Panc1 (cell line): ENCODE results near the gene ELF5.

Experiments
- TF ChIP-seq, protein P1 (sequence below): fragments of 450-650 bp; IDR thresholded peaks from 2 replicates; pipeline ENCODE4 v1.5.1; 2017; ENCODE audit warnings: mild to moderate bottlenecking
- TF ChIP-seq, protein P2 (sequence below), 2 experiments: IDR thresholded peaks; 2 replicates each; pipeline ENCODE4 v1.6.1; 2011 to 2012; ENCODE audit warnings: low read depth in 2 of 2, control low read depth in 1 of 2, low read length in 1 of 2, mild to moderate bottlenecking in 1 of 2, moderate library complexity in 1 of 2; ENCODE audit not compliant: insufficient read depth in 1 of 2

DNA sequence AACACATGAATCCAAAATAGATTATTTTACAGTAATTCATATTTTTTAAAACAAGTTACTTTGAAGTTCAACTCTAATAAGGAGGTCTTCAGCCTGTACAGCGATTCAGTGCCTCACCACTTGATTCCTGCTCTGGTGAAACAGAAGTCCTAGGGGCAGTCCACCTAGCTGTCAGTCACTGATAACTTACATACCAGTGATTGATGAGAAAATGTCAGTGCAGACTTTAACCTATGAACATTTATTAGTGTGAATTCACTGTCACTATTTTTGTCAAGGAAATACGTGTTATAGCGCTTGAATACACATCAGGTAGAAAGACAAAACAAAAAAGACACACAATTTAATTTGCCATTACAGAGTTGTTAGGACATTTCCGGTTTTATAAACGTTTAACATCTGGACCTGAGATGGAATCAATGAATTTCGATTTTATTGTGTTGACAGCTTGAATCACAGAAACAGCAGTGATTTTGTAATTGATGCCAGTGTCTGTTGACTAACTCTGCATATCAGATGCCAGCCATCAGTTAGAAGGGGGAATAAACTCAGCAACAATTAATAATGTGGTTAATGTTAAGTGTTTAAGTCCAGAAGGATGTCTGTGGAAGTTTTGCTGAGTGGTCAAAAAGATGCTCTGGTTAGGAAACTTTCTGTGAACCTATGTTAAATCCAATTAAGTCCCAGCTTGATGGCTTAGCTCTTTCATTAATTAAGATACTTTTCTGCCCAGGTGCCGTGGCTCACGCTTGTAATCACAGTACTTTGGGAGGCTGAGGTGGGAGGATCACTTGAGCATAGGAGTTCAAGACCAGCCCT, 34.5 kb downstream of the ELF5 start:
- TF ChIP-seq, protein P1, sequence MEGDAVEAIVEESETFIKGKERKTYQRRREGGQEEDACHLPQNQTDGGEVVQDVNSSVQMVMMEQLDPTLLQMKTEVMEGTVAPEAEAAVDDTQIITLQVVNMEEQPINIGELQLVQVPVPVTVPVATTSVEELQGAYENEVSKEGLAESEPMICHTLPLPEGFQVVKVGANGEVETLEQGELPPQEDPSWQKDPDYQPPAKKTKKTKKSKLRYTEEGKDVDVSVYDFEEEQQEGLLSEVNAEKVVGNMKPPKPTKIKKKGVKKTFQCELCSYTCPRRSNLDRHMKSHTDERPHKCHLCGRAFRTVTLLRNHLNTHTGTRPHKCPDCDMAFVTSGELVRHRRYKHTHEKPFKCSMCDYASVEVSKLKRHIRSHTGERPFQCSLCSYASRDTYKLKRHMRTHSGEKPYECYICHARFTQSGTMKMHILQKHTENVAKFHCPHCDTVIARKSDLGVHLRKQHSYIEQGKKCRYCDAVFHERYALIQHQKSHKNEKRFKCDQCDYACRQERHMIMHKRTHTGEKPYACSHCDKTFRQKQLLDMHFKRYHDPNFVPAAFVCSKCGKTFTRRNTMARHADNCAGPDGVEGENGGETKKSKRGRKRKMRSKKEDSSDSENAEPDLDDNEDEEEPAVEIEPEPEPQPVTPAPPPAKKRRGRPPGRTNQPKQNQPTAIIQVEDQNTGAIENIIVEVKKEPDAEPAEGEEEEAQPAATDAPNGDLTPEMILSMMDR, result no peak
- TF ChIP-seq, protein P2, sequence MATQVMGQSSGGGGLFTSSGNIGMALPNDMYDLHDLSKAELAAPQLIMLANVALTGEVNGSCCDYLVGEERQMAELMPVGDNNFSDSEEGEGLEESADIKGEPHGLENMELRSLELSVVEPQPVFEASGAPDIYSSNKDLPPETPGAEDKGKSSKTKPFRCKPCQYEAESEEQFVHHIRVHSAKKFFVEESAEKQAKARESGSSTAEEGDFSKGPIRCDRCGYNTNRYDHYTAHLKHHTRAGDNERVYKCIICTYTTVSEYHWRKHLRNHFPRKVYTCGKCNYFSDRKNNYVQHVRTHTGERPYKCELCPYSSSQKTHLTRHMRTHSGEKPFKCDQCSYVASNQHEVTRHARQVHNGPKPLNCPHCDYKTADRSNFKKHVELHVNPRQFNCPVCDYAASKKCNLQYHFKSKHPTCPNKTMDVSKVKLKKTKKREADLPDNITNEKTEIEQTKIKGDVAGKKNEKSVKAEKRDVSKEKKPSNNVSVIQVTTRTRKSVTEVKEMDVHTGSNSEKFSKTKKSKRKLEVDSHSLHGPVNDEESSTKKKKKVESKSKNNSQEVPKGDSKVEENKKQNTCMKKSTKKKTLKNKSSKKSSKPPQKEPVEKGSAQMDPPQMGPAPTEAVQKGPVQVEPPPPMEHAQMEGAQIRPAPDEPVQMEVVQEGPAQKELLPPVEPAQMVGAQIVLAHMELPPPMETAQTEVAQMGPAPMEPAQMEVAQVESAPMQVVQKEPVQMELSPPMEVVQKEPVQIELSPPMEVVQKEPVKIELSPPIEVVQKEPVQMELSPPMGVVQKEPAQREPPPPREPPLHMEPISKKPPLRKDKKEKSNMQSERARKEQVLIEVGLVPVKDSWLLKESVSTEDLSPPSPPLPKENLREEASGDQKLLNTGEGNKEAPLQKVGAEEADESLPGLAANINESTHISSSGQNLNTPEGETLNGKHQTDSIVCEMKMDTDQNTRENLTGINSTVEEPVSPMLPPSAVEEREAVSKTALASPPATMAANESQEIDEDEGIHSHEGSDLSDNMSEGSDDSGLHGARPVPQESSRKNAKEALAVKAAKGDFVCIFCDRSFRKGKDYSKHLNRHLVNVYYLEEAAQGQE (IDR thresholded peaks at IDR 0.05; ENCODE audit: insufficient read depth in 1 of 2, low read depth in 2 of 2, low read length in 1 of 2), result no peak
